Panc1 (cell line): ENCODE results near the gene RPUSD1. TPM values are rescaled to one million over a fixed set of nuclear protein-coding genes. Genes with fewer than 3 reads are reported as not detected.

Experiments
- ATAC-seq: fragments of 200-7000 bp; cut with Tn5 transposase; 2 replicates; pipeline ENCODE4 v1.9.1; 2020; ENCODE audit warnings: mild to moderate bottlenecking, moderate library complexity
- BruUV-seq: library from RNA; stranded (reverse); fragments of 400-500 nt; replicated peaks from 2 replicates; lab custom pipeline; 2021; lab: Mats Ljungman, UMichigan
- CTCF ChIA-PET: fragments of 300-600 bp; sonication (Branson Sonifier 250); formaldehyde crosslinking; loops from one replicate; lab custom pipeline; 2022; ENCODE audit warnings: antibody characterized with exemption; lab: Charles Lee
- POLR2A ChIA-PET: fragments of 300-600 bp; sonication (Branson Sonifier 250); formaldehyde crosslinking; loops from one replicate; lab custom pipeline; 2022; ENCODE audit warnings: antibody characterized with exemption; lab: Charles Lee
- DNase-seq: peaks from one replicate; pipeline ENCODE4 v3.0.0-alpha.2; 2010; ENCODE audit warnings: low read depth, low spot score
- H3K27ac ChIP-seq: 2 replicates; pipeline ENCODE4 v1.5.1; 2011; ENCODE audit warnings: mild to moderate bottlenecking, low read length, inconsistent platforms
- H3K27me3 ChIP-seq: fragments of 200-500 bp; sonication (Bioruptor generic); 2 replicates; pipeline ENCODE4 v1.6.0; 2014; ENCODE audit warnings: low read length, inconsistent platforms; ENCODE audit not compliant: control insufficient read depth, insufficient read depth
- H3K36me3 ChIP-seq: fragments of 200-500 bp; sonication (Bioruptor generic); 2 replicates; pipeline ENCODE4 v1.5.1; 2014; ENCODE audit warnings: inconsistent platforms, mild to moderate bottlenecking, low read length, moderate library complexity; ENCODE audit not compliant: control insufficient read depth, insufficient read depth
- H3K4me1 ChIP-seq: 2 replicates; pipeline ENCODE4 v1.5.1; 2011; ENCODE audit warnings: inconsistent platforms, mild to moderate bottlenecking, low read length, moderate library complexity; ENCODE audit not compliant: control insufficient read depth, insufficient read depth
- H3K4me3 ChIP-seq, 2 experiments: 2 replicates each; pipeline ENCODE4 v1.5.1; 2011 to 2012; ENCODE audit warnings: low read depth in 2 of 2, low read length in 2 of 2, mild to moderate bottlenecking in 2 of 2, inconsistent platforms in 1 of 2, moderate library complexity in 1 of 2
- H3K9me3 ChIP-seq: fragments of 200-500 bp; sonication (Bioruptor generic); 2 replicates; pipeline ENCODE4 v1.5.1; 2014; ENCODE audit warnings: low read depth, mild to moderate bottlenecking, inconsistent platforms, low read length, moderate library complexity; ENCODE audit not compliant: control insufficient read depth, insufficient read depth
- POLR2AphosphoS5 ChIP-seq: IDR thresholded peaks from 2 replicates; pipeline ENCODE4 v1.6.1; 2012; ENCODE audit warnings: mild to moderate bottlenecking, low read depth, low read length, moderate library complexity
- SIN3A ChIP-seq: IDR thresholded peaks from 2 replicates; pipeline ENCODE4 v1.6.1; 2012; ENCODE audit warnings: low read depth, mild to moderate bottlenecking, low read length, moderate library complexity, borderline replicate concordance; ENCODE audit not compliant: insufficient read depth
- TCF7L2 ChIP-seq: IDR thresholded peaks from 2 replicates; pipeline ENCODE4 v1.6.1; 2011; ENCODE audit warnings: mild to moderate bottlenecking, low read depth, low read length, inconsistent platforms
- in situ Hi-C: cut with HindIII; loops from 2 replicates; pipeline ENCODE4 v1.10.0; 2016; ENCODE audit warnings: low sequenced_read_pairs, low pct_unique_long_range_greater_than_20kb
- intact Hi-C: fragments of 100-400 bp; cut with micrococcal nuclease; formaldehyde crosslinking; loops from one replicate; pipeline ENCODE4 v1.10.0; 2022; ENCODE audit not compliant: unreplicated experiment
- total RNA-seq: library from RNA; stranded (reverse); gene quantifications from one replicate; pipeline ENCODE4 v1.2.1, GENCODE V29; 2021; ENCODE audit not compliant: unreplicated experiment
- TF ChIP-seq, protein P1 (sequence below): fragments of 450-650 bp; IDR thresholded peaks from 2 replicates; pipeline ENCODE4 v1.5.1; 2017; ENCODE audit warnings: mild to moderate bottlenecking
- TF ChIP-seq, protein P2 (sequence below), 2 experiments: IDR thresholded peaks; 2 replicates each; pipeline ENCODE4 v1.6.1; 2011 to 2012; ENCODE audit warnings: low read depth in 2 of 2, control low read depth in 1 of 2, low read length in 1 of 2, mild to moderate bottlenecking in 1 of 2, moderate library complexity in 1 of 2; ENCODE audit not compliant: insufficient read depth in 1 of 2

Gene RPUSD1
- total RNA-seq, 1 experiment from 2014 or later, result 61.1 TPM

DNA sequence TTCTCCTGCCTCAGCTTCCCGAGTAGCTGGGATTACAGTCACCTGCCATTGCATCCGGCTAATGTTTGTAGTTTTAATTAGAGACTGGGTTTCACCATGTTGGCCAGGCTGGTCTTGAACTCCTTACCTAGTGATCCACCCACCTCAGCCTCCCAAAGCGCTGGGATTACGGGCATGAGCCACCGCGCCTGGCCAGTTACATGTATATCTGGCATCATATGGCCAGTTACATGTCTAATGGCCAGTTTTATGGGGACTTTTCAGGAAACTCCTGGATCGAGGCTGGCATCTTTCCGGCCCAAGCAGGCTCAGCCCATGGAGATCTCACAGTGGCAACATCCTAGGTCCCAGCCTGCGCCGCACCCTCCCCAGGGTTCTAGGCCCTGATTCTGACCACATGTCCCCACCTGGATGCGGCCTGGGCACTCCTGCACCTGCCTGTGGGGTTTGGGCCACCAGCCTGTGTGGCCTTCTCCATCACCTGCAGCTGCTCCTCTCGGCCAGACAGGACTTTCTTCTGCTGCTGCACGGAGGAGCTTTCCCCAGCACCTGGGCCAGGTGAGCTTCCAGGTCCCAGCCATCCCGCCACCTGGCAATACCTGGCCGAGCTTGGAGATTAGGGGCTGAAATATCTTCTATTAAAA lies 46.1 kb downstream of the RPUSD1 start:
- ChIA-PET CTCF (interaction anchor here (0.6 kb wide), 1 partner anchor 10 kb away, joined by 5 read pairs; no protein-coding TSS in a partner anchor), POLR2A (no interaction called here)
- peaks cover 3% of the 10 kb centered on the region for H3K36me3 ChIP-seq
- DNase-seq, result no peak
- TF ChIP-seq, protein P1, sequence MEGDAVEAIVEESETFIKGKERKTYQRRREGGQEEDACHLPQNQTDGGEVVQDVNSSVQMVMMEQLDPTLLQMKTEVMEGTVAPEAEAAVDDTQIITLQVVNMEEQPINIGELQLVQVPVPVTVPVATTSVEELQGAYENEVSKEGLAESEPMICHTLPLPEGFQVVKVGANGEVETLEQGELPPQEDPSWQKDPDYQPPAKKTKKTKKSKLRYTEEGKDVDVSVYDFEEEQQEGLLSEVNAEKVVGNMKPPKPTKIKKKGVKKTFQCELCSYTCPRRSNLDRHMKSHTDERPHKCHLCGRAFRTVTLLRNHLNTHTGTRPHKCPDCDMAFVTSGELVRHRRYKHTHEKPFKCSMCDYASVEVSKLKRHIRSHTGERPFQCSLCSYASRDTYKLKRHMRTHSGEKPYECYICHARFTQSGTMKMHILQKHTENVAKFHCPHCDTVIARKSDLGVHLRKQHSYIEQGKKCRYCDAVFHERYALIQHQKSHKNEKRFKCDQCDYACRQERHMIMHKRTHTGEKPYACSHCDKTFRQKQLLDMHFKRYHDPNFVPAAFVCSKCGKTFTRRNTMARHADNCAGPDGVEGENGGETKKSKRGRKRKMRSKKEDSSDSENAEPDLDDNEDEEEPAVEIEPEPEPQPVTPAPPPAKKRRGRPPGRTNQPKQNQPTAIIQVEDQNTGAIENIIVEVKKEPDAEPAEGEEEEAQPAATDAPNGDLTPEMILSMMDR, result no peak
- TF ChIP-seq TCF7L2, result no peak
- TF ChIP-seq SIN3A, result no peak
- H3K9me3 ChIP-seq, result no peaks in the 10 kb centered on the region
- in situ Hi-C loops, result no loop called here
- H3K27me3 ChIP-seq, result no peaks in the 10 kb centered on the region
- H3K4me3 ChIP-seq, result no peak overlapping the region
- H3K4me1 ChIP-seq, result peaks cover 8% of the 10 kb centered on the region; the same call in 1 of the 2 replicates
- H3K27ac ChIP-seq, result no peak overlapping the region
- intact Hi-C loops, result loop anchor here (5.0 kb wide), 1 partner anchor 45 kb away; the partner anchor contains the start of genes CHTF18 and RPUSD1
- no TSS peak for BruUV-seq
- ATAC-seq, result no peak

DNA sequence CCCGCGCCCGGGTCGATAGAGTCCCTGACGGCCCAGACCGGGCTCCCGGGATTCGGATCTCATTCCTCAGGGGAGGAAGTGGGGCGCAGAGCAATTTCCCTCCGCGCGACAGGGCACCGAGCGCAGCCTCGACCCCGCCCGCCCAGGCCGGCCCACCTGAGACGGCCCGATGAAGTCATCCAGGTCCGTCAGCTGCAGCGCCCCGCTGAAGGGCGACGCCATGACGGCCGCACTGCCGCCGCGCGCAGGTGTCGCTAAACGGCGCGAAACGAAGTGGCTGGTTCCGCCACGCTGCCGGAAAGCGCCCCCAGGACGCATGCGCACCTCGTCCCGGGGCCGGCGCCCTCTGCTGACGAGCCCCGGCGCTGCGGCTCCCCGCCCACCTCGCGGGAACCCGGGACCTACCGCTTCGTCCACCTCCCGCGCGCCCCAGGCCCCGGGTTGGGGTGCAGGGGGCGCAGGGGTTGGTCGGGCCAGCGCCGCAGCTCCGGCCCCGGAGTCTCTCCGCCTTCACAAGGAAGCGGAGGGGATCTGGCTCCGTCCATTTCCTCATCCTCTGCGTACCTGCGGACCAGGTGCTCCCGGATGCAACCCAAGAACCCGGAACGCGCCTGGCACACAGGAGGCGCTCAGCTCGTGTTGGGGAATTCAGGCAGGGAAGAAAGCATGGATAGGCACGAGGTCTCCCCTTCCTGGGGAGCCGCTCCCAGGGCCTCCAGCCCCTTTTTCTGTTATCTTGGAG lies 47.2 kb downstream of the RPUSD1 start, which contains the start of gene CIAO3:
CIAO3 (minus strand) TSS at position 234 of the 742 bp plus-strand sequence; CDS start at position 222, 12 bp downstream.
- Histone ChIP-seq H3K4me1 (peaks cover 8% of the 10 kb centered on the region; the same call in 1 of the 2 replicates), H3K36me3 (peaks cover 5% of the 10 kb centered on the region), H3K27ac (peak within 1 kb of the TSS; percentile 83), H3K27me3 (no peaks in the 10 kb centered on the region), H3K9me3 (no peaks in the 10 kb centered on the region), H3K4me3 (peak within 1 kb of the TSS; percentile 66 to 89)
- ChIA-PET POLR2A (no interaction called here), CTCF (interaction anchor here (0.5 to 0.9 kb wide), 3 partner anchors 20 to 66 kb away, joined by 3 to 5 read pairs (median 4); no protein-coding TSS in a partner anchor)
- no TSS peak for BruUV-seq
- in situ Hi-C loops, result no loop called here
- intact Hi-C loops, result loop anchor here (5.0 kb wide), 1 partner anchor 46 kb away; the partner anchor contains the start of genes CHTF18 and RPUSD1
- DNase-seq (no peak), ATAC-seq (peak; percentile 89)
- peak; percentile 66; the same call in 1 of the 2 replicates for TF ChIP-seq SIN3A
- TF ChIP-seq POLR2AphosphoS5, result peak; percentile 86
- TF ChIP-seq, protein P1, result peak; percentile 98
- no peak for TF ChIP-seq TCF7L2
- TF ChIP-seq, protein P2, sequence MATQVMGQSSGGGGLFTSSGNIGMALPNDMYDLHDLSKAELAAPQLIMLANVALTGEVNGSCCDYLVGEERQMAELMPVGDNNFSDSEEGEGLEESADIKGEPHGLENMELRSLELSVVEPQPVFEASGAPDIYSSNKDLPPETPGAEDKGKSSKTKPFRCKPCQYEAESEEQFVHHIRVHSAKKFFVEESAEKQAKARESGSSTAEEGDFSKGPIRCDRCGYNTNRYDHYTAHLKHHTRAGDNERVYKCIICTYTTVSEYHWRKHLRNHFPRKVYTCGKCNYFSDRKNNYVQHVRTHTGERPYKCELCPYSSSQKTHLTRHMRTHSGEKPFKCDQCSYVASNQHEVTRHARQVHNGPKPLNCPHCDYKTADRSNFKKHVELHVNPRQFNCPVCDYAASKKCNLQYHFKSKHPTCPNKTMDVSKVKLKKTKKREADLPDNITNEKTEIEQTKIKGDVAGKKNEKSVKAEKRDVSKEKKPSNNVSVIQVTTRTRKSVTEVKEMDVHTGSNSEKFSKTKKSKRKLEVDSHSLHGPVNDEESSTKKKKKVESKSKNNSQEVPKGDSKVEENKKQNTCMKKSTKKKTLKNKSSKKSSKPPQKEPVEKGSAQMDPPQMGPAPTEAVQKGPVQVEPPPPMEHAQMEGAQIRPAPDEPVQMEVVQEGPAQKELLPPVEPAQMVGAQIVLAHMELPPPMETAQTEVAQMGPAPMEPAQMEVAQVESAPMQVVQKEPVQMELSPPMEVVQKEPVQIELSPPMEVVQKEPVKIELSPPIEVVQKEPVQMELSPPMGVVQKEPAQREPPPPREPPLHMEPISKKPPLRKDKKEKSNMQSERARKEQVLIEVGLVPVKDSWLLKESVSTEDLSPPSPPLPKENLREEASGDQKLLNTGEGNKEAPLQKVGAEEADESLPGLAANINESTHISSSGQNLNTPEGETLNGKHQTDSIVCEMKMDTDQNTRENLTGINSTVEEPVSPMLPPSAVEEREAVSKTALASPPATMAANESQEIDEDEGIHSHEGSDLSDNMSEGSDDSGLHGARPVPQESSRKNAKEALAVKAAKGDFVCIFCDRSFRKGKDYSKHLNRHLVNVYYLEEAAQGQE (IDR thresholded peaks at IDR 0.05; ENCODE audit: insufficient read depth in 1 of 2, low read depth in 2 of 2, low read length in 1 of 2), result peak in 1 of 2 experiments; percentile 75; a peak in 1 of 4 replicates
